ENCODE measurements around the gene PRDM16. TPM values are rescaled to one million over a fixed set of nuclear protein-coding genes. Genes with fewer than 3 reads are reported as not detected.

The PRDM16 gene
- total and polyA plus RNA-seq, 4 donors: 0.05 to 0.67 (median 0.19) TPM

DNA sequence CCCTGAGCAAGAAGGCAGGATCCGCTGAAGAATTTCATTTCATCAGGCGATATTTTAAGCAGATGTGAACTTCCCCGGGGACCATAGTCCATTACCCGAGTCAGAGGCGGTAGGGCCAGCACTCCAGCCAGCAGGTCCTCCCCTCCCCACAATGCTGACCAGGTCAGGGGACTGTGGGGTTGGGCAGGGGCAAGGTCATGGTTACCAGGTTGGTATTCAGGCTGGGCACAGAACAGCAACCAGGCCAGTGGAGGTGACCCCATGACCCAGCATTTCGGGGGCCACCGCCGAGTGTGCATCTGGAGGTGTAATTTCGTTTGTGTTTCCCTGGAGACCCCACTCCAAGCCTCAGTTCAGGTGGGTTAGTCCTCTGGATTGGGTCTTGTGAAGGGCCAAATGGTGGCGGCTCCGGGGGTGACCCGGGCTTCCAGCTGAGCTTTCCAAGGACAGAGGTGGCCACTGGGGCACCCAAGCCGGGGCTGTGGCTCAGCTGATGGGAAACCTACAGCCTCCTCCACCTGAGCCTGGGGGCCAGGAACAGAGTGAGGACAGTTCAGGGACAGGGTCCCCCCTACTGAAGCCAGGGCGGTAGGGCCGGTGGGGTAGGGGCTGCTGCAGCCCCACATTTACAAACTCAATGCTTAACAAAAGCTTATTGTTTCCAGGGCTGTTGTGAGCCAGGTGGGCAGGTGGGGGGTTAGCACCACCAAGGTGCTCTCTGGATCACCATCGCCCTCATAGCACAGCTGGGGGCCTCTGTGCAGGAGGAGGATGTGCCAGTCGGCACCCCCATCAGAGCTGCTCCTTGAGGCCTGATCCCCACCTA, 2.8 kb downstream of the PRDM16 start:
- TF ChIP-seq HNF4G (IDR thresholded peaks at IDR 0.05) (no peak), TAF1 (conservative IDR thresholded peaks at IDR 0.05) (no peak), SP1 (IDR thresholded peaks at IDR 0.05) (no peak), FOXA2 (IDR thresholded peaks at IDR 0.05) (no peak), YY1 (IDR thresholded peaks at IDR 0.05) (no peak), HNF4A (conservative IDR thresholded peaks at IDR 0.05) (no peak), RXRA (IDR thresholded peaks at IDR 0.05) (no peak), RAD21 (IDR thresholded peaks at IDR 0.05) (no peak), EGR1 (IDR thresholded peaks at IDR 0.05; ENCODE audit: low read depth in 2 of 2) (no peak), GABPA (IDR thresholded peaks at IDR 0.05 in 1 of 2, conservative IDR thresholded peaks at IDR 0.05 in 1 of 2) (no peak), CTCF (IDR thresholded peaks at IDR 0.05; ENCODE audit: low read depth, low read length, missing input control) (no peak)
- TF ChIP-seq, protein P1, sequence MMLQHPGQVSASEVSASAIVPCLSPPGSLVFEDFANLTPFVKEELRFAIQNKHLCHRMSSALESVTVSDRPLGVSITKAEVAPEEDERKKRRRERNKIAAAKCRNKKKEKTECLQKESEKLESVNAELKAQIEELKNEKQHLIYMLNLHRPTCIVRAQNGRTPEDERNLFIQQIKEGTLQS (IDR thresholded peaks at IDR 0.05): no peak
- TF ChIP-seq, protein P2, sequence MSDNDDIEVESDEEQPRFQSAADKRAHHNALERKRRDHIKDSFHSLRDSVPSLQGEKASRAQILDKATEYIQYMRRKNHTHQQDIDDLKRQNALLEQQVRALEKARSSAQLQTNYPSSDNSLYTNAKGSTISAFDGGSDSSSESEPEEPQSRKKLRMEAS (IDR thresholded peaks at IDR 0.05): no peak
- Histone ChIP-seq H3K4me3 (ENCODE audit: low read depth in 1 of 3, low read length in 3 of 3) (no peak overlapping the region), H3K27me3 (ENCODE audit: control insufficient read depth in 4 of 4, insufficient read depth in 4 of 4, low read length in 3 of 4) (peaks cover 0 to 32% (median 5%) of the 10 kb centered on the region in 4 donors), H3K9me3 (ENCODE audit: control insufficient read depth in 4 of 4, low read length in 3 of 4) (no peaks in the 10 kb centered on the region), H3K9ac (ENCODE audit: low read depth in 1 of 2, low read length in 2 of 2) (no peak overlapping the region), H3K36me3 (ENCODE audit: control insufficient read depth in 4 of 4, insufficient read depth in 3 of 4, low read depth in 1 of 4, low read length in 3 of 4) (no peaks in the 10 kb centered on the region), H3K4me1 (ENCODE audit: control insufficient read depth in 4 of 4, insufficient read depth in 4 of 4, low read length in 3 of 4) (peaks cover 5 to 26% (median 15%) of the 10 kb centered on the region in 4 donors), H3K27ac (ENCODE audit: low read depth in 1 of 2, low read length in 2 of 2) (no peak overlapping the region)
- 81% methylated on average over 17 of the region's 17 CpGs for WGBS
- no peak for DNase-seq (ENCODE audit: low spot score)

DNA sequence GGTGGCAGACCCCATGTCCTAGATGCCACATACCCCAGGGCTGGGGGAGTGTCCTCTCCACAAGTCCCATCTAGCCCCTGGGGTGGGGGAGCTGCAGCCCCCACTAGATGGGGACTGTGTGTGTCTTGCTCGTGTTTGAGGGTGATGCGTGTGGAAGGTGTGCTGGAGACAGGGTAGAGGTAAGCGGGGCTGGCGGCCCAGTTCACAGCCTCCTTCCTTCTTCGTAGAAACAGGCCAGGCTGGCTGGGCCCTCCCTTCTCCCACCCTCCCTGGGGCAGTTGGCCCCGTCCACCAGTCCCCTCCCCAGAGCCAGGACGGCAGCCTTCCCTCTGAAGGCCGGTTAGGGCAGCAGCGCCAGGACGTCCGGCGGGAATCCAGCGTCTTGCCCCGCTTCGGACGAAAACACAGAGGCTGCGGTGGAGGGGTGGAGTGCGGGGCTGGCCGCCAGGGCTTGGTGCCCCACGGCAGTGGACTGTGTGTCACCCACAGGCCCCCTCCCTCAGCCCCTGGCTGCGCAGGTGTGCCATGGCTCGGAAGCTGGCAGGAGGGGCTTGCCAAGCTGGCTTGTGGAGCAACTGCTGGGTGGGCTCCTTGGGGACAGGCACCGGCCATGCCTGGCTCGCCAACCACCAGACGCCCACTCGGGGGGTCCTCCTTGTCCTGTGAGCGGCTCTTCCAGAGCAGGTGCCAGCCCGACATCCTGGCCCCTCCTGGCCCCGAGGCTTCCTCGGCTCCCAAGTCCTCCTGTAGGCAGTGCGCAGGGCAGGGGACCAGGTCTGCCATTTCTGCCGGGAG, 3.6 kb downstream of the PRDM16 start:
- H3K27ac ChIP-seq (ENCODE audit: low read depth in 1 of 2, low read length in 2 of 2): no peak overlapping the region
- no peak overlapping the region for H3K4me3 ChIP-seq (ENCODE audit: low read depth in 1 of 3, low read length in 3 of 3)
- H3K9ac ChIP-seq (ENCODE audit: low read depth in 1 of 2, low read length in 2 of 2): no peak overlapping the region
- peaks cover 0 to 31% (median 3%) of the 10 kb centered on the region in 4 donors for H3K27me3 ChIP-seq (ENCODE audit: control insufficient read depth in 4 of 4, insufficient read depth in 4 of 4, low read length in 3 of 4)
- TF ChIP-seq ZBTB33 (IDR thresholded peaks at IDR 0.05) (no peak), RAD21 (IDR thresholded peaks at IDR 0.05) (no peak), RXRA (IDR thresholded peaks at IDR 0.05) (no peak), GABPA (IDR thresholded peaks at IDR 0.05 in 1 of 2, conservative IDR thresholded peaks at IDR 0.05 in 1 of 2) (no peak), TAF1 (conservative IDR thresholded peaks at IDR 0.05) (no peak), EGR1 (IDR thresholded peaks at IDR 0.05; ENCODE audit: low read depth in 2 of 2) (no peak), NR2F2 (IDR thresholded peaks at IDR 0.05) (no peak), FOXA1 (IDR thresholded peaks at IDR 0.05) (no peak)
- TF ChIP-seq, protein P2 (IDR thresholded peaks at IDR 0.05): no peak
- TF ChIP-seq, protein P1 (IDR thresholded peaks at IDR 0.05): no peak
- H3K4me1 ChIP-seq (ENCODE audit: control insufficient read depth in 4 of 4, insufficient read depth in 4 of 4, low read length in 3 of 4): peaks cover 5 to 25% (median 15%) of the 10 kb centered on the region in 4 donors
- DNase-seq (ENCODE audit: low spot score): no peak
- no peaks in the 10 kb centered on the region for H3K9me3 ChIP-seq (ENCODE audit: control insufficient read depth in 4 of 4, low read length in 3 of 4)
- no peaks in the 10 kb centered on the region for H3K36me3 ChIP-seq (ENCODE audit: control insufficient read depth in 4 of 4, insufficient read depth in 3 of 4, low read depth in 1 of 4, low read length in 3 of 4)
- 63% methylated on average over 32 of the region's 32 CpGs for WGBS
